HPDE6-E6E7 (cell line): ENCODE measurements around the gene UBQLNL.
A peak's percentile ranks its signal among the peaks of the same experiment; 100 is the strongest.

Experiments used
- DNase-seq: peaks from one replicate; pipeline ENCODE4 v3.0.0; 2011; ENCODE audit warnings: missing footprints; ENCODE audit errors: extremely low spot score

UBQLNL gene

DNA sequence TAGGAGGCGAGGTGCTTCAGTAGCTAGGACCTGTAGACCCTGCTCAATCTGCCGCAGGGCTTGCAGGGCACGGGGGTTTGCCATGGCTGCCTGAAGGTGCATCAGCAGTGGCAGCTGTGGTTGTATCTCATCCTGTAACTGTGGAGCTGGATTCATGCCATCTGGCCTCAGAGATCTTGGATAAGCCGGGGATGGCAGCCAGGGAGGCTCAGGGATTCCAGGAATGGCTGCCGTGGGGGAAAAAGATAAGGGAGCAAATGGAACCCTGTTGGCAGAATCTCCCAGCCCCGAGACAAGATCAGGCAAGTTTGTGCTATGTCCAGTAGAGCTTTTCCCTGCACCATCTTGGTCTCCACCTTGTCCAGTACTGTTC is 8.6 kb downstream of the UBQLNL start:
- no peak for DNase-seq

DNA sequence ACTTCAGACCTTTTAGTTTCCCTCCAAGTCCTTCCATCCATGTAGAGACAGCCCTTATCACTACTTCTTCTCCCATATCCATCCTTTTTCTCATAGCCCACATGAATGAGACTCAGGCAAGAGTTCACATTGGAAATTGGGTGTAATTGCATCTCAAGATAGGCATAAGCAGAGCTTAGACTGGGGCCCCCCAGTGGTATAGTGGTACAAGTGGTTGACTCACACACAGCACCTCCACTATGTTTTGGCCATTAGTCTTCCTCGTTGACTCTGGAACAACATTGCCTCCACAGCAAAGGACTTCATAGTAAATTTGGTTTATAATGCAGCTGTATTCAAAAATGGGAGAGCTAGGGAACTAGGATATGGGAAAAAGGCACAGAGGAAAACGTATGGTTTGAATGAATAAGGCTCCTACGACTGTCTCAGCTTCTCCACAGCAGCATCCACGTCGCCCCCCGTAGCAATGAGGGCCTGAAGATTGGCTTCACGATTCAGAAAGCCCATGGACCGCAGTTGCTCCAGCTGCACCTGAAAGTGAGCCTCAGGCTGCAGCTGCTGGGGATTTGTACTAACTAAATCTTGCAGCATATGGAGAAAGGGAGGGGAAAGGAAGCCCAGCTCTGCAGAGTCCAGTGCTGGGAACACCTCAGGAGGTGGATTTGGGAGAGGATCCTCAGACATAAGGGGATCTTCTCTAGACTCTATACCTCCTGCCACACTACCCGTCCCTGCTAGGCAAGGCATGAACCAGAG is 9.1 kb downstream of the UBQLNL start:
- DNase-seq, result no peak

DNA sequence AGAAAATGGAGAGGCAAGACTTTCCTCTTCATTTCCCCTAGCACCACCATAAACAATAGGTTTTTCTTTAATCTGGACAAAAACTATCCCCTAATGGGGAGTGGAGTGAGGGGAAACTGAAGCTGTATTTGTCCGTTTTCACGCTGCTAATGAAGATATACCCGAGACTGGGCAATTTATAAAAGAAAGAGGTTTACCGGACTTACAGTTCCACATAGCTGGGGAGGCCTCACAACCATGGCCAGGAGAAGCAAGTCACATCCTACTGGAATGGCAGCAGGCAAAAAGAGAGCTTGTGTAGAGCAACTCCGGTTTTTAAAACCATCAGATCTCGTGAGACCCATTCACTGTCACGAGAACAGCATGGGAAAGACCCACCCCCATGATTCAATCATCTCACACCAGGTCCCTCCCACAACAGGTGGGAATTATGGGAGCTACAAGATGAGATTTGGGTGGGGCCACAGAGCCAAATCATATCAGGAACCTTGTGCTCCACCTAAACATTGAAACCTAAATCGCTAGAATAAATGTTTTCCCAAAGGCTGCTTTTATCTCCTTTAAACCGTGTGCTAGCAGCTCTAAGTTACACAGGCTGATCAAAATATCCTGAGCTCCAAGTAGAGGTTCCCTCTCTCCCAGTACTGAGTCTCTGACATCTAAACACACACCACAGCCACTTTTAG is 11.0 kb downstream of the UBQLNL start:
- DNase-seq, result no peak

DNA sequence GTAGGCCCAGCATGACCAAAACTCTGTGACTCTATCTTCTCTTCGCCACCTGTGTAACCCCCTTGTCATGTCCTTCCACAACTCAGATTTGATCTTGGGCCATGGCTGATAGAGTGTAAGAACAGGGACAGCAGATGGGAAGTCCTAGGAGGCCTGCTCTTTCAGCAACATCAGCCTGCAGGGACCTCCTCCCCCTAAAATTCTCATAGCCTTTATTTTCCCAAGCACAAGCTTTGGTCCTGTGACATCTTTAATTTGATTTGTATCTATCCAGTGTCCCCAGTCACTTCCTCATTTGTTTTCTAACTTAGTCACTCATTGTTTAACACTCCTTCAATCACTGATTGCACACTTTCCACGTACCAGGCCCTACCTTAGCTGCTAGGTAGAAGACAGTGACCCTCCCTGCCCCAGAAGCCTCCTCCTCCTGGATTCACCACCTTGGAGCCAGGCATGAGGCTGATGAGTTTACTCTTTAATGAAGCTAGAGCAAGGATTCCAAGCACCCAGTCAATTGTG is 12.0 kb downstream of the UBQLNL start:
- no peak for DNase-seq

GRCh38 chr11:5500393-5500801 is 16.1 kb downstream of the UBQLNL start:
- DNase-seq, result no peak

DNA sequence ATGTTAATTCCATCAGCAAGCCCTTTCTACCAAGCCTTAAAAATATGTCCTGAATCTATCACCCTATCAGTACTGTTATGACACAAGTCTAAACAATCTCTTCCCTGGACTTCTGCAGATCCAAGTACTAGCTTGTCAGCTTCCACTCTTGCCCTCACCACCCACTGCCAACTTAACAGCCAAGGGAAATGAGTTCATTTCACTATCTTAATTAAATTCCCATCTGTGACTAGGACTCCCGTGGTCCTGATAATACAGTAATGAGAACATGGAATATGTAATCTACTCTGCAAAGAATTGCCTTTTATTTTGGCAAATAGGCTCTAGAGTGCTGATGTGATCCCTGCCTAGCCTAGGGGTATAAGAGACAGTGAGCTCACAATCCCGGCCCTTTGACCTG is 16.8 kb downstream of the UBQLNL start:
- DNase-seq, result no peak

GRCh38 chr11:5489576-5490357 is 26.7 kb downstream of the UBQLNL start:
- no peak for DNase-seq

- DNase-seq, result no peak
Observed at GRCh38 chr11:5488798-5489399, 27.6 kb downstream of the UBQLNL start.

DNA sequence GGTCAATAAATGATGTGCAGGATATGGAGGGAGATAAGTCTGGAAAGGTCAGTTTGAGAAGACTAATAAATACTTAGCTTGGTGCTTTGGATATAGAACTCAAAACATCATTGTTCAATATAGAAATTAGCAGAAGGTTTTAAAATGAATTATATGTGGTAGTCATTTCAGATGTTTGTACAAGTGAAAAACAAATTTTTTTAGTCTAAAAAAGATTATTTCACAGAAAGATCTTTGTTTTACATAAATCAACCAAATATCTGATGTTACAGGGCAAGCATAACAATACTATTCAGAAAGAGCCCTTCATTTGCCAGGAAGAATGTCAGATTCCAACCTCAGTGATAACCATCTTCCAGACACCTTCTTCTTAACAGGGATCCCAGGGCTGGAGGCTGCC is 28.1 kb downstream of the UBQLNL start, which contains the start of gene OR52D1:
Gene OR52D1 (plus strand): TSS at position 301 of the 400 bp plus-strand sequence. CDS start 22 bp downstream, at position 323.
- no peak for DNase-seq

- DNase-seq, result no peak
Observed at GRCh38 chr11:5486421-5486820, 30.1 kb downstream of the UBQLNL start.

GRCh38 chr11:5486003-5486402 is 30.5 kb downstream of the UBQLNL start:
- DNase-seq, result no peak

DNA sequence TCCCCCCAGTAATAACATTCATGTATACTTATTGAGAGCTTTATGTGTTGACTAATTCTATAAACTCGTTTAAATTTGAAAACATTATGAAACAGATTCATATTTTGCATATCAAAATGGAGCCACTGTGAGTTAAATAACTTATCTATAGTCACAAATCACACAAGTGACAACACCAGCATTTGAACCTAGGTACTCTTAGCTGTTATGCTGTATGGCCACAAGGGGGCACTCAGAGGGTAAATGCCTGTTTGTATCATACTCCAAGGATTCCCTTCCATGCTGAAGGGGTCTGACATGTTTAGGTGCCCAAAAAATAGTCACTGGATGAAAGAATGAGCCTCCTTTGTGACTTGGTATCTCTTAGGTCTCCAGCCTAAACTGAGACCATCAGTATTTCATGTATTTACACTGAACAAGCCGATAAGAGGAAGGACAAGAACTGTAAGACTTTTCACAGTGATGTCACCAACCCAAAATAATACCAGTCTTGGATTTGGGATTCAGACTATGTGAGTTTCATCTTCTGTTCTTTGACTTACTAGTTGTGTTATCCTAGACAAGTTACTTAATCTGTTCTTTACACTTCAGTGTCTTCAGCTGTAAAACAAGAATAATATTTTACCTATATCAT is 40.2 kb downstream of the UBQLNL start:
- DNase-seq, result peak; percentile 27

DNA sequence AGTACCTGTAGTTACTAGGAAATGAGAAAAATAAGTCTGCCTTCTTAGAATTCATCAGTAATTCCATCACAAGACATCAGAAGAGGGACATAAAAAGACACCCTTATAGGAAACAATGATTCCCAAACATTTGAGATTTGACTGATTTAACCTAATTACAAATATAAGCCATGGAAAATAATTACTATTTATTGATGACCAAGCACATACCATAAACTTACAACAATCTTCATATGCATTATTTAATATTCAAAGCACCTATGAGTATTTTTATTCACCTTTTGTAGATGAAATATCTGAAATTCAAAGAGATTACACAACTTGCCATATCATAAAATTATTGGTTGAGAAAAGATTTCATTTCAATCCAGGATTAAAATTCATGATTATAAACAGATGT is 42.6 kb downstream of the UBQLNL start:
- no peak for DNase-seq

GRCh38 chr11:5467527-5467926 is 49.0 kb downstream of the UBQLNL start:
- no peak for DNase-seq
